GM21367 (cell line): Measurements from ENCODE around the gene HPS5.
A peak's percentile ranks its signal among the peaks of the same experiment; 100 is the strongest.

Source experiments
- ATAC-seq: cut with Tn5 transposase; IDR thresholded peaks from one replicate; pipeline ENCODE4 v1.9.1; 2021; ENCODE audit not compliant: unreplicated experiment

HPS5 gene

GRCh38 chr11:18243783-18244362 is 78.1 kb downstream of the HPS5 start:
- no peak for ATAC-seq

GRCh38 chr11:18239655-18240054 is 82.3 kb downstream of the HPS5 start:
- no peak for ATAC-seq

GRCh38 chr11:18236664-18237356 is 85.1 kb downstream of the HPS5 start, which contains the start of gene SAA4:
Gene SAA4, minus strand, starts transcription at chr11:18236802. Its CDS starts 876 bp downstream, at chr11:18235926.
- ATAC-seq, result no peak

- ATAC-seq, result no peak
These were observed 86.3 kb downstream of the HPS5 start for GRCh38 chr11:18235394-18236334.

GRCh38 chr11:18233912-18234311 is 88.0 kb downstream of the HPS5 start:
- ATAC-seq, result no peak

- ATAC-seq, result no peak
These were observed 91.1 kb downstream of the HPS5 start for GRCh38 chr11:18230859-18231258.

- peak; percentile 92 for ATAC-seq
These were observed 92.4 kb downstream of the HPS5 start for GRCh38 chr11:18229501-18229900.
